OCI-LY1 (cell line): ENCODE measurements around the gene PAM.

Experiments
- H2AFZ ChIP-seq: fragments of 200-600 bp; sonication (generic), shearing (Covaris generic); 2 replicates; pipeline ENCODE4 v1.6.0; 2014; ENCODE audit warnings: antibody characterized with exemption, mild to moderate bottlenecking, low read length
- H3F3A ChIP-seq: fragments of 200-600 bp; sonication (generic), shearing (Covaris generic); 2 replicates; pipeline ENCODE4 v1.6.0; 2014; ENCODE audit warnings: mild to moderate bottlenecking, antibody characterized with exemption, low read length, moderate library complexity; ENCODE audit not compliant: insufficient read depth
- H3K27ac ChIP-seq: fragments of 200-600 bp; sonication (generic); 2 replicates; pipeline ENCODE4 v1.5.1; 2014; ENCODE audit warnings: low read length, mixed run types, mild to moderate bottlenecking, low read depth; ENCODE audit not compliant: poor library complexity, severe bottlenecking
- H3K27me3 ChIP-seq: fragments of 200-600 bp; sonication (generic); 2 replicates; pipeline ENCODE4 v1.6.0; 2014; ENCODE audit warnings: antibody characterized with exemption, mild to moderate bottlenecking, low read length, moderate library complexity; ENCODE audit not compliant: insufficient read depth
- H3K36me3 ChIP-seq: fragments of 200-600 bp; sonication (generic); 2 replicates; pipeline ENCODE4 v1.6.1; 2014; ENCODE audit warnings: mild to moderate bottlenecking, antibody characterized with exemption, low read length, moderate library complexity, mixed read lengths; ENCODE audit not compliant: insufficient read depth
- H3K4me1 ChIP-seq: fragments of 200-600 bp; sonication (generic); 2 replicates; pipeline ENCODE4 v1.5.1; 2014; ENCODE audit warnings: mild to moderate bottlenecking, low read length, moderate library complexity; ENCODE audit not compliant: insufficient read depth, severe bottlenecking
- H3K4me2 ChIP-seq: fragments of 200-600 bp; sonication (generic), shearing (Covaris generic); 2 replicates; pipeline ENCODE4 v1.6.1; 2014; ENCODE audit warnings: low read length
- H3K4me3 ChIP-seq: fragments of 200-600 bp; sonication (generic); 2 replicates; pipeline ENCODE4 v1.5.1; 2014; ENCODE audit warnings: low read length, low read depth, mild to moderate bottlenecking, mixed read lengths; ENCODE audit not compliant: poor library complexity, severe bottlenecking
- H3K79me2 ChIP-seq: fragments of 200-600 bp; shearing (Covaris generic); 2 replicates; pipeline ENCODE4 v1.6.1; 2016; ENCODE audit warnings: mixed run types, low read length, mixed read lengths; ENCODE audit not compliant: insufficient read depth
- H3K9ac ChIP-seq: fragments of 200-600 bp; sonication (generic), shearing (Covaris generic); 2 replicates; pipeline ENCODE4 v1.6.1; 2014; ENCODE audit warnings: mild to moderate bottlenecking, low read length, mixed read lengths
- H3K9me2 ChIP-seq: fragments of 200-600 bp; sonication (generic), shearing (Covaris generic); 2 replicates; pipeline ENCODE4 v1.6.1; 2014; ENCODE audit warnings: low read depth, mild to moderate bottlenecking, low read length, mixed read lengths
- H3K9me3 ChIP-seq: fragments of 200-600 bp; shearing (Covaris generic); 2 replicates; pipeline ENCODE4 v1.6.1; 2014; ENCODE audit warnings: low read length, mixed read lengths
- H4K20me1 ChIP-seq: fragments of 200-600 bp; sonication (generic), shearing (Covaris generic); 2 replicates; pipeline ENCODE4 v1.6.0; 2016; ENCODE audit warnings: mild to moderate bottlenecking, low read length; ENCODE audit not compliant: insufficient read depth
- CTCF ChIP-seq: fragments of 200-600 bp; sonication (generic), shearing (Covaris generic); IDR thresholded peaks from 2 replicates; pipeline ENCODE4 v1.5.1; 2017; ENCODE audit warnings: mild to moderate bottlenecking, antibody characterized with exemption, low read length, moderate library complexity, mixed read lengths
- EZH2 ChIP-seq: fragments of 200-600 bp; sonication (generic), shearing (Covaris generic); IDR thresholded peaks from 2 replicates; pipeline ENCODE4 v1.8.0; 2017; ENCODE audit warnings: borderline replicate concordance, mixed run types, mild to moderate bottlenecking, antibody characterized with exemption, low read length, moderate library complexity, mixed read lengths

PAM gene

GRCh38 chr5:102975457-102976182, 220.5 kb downstream of the PAM start:
- H4K20me1 ChIP-seq, result no peaks in the 10 kb centered on the region
- H3K27ac ChIP-seq, result no peak overlapping the region
- no peaks in the 10 kb centered on the region for H3F3A ChIP-seq
- no peaks in the 10 kb centered on the region for H3K4me1 ChIP-seq
- H2AFZ ChIP-seq, result no peak overlapping the region
- no peaks in the 10 kb centered on the region for H3K9me3 ChIP-seq
- H3K4me3 ChIP-seq, result no peak overlapping the region
- H3K4me2 ChIP-seq, result no peak overlapping the region
- no peak for TF ChIP-seq EZH2
- TF ChIP-seq CTCF, result no peak
- H3K79me2 ChIP-seq, result no peaks in the 10 kb centered on the region
- H3K9me2 ChIP-seq, result no peaks in the 10 kb centered on the region
- H3K9ac ChIP-seq, result no peak overlapping the region
- H3K36me3 ChIP-seq, result no peaks in the 10 kb centered on the region
- no peaks in the 10 kb centered on the region for H3K27me3 ChIP-seq

GRCh38 chr5:102981957-102982635, 227.0 kb downstream of the PAM start:
- no peaks in the 10 kb centered on the region for H4K20me1 ChIP-seq
- no peak for TF ChIP-seq EZH2
- TF ChIP-seq CTCF, result no peak

GRCh38 chr5:102986074-102986473, 231.0 kb downstream of the PAM start:
- no peaks in the 10 kb centered on the region for H3K9me2 ChIP-seq
- H3K4me1 ChIP-seq, result no peaks in the 10 kb centered on the region
- TF ChIP-seq EZH2 (no peak), CTCF (no peak)
- no peak overlapping the region for H3K9ac ChIP-seq
- H3K79me2 ChIP-seq, result no peaks in the 10 kb centered on the region
- no peak overlapping the region for H3K4me2 ChIP-seq
- no peaks in the 10 kb centered on the region for H4K20me1 ChIP-seq
- no peak overlapping the region for H3K27ac ChIP-seq
- 0 out of 2 replicates have a peak, but pooled peaks cover 2% of the 10 kb centered on the region for H3K9me3 ChIP-seq
- H3F3A ChIP-seq, result no peaks in the 10 kb centered on the region
- no peak overlapping the region for H3K4me3 ChIP-seq
- H3K27me3 ChIP-seq, result no peaks in the 10 kb centered on the region
- H3K36me3 ChIP-seq, result no peaks in the 10 kb centered on the region
- H2AFZ ChIP-seq, result no peak overlapping the region

More at GRCh38 chr5:102981957-102982635, 227.0 kb downstream of the PAM start:
- no peaks in the 10 kb centered on the region for H3K9me2 ChIP-seq
- no peak overlapping the region for H2AFZ ChIP-seq
- no peaks in the 10 kb centered on the region for H3K36me3 ChIP-seq
- no peak overlapping the region for H3K4me3 ChIP-seq
- H3K9ac ChIP-seq, result no peak overlapping the region
- H3K27ac ChIP-seq, result no peak overlapping the region
- no peak overlapping the region for H3K4me2 ChIP-seq
- 0 out of 2 replicates have a peak, but pooled peaks cover 2% of the 10 kb centered on the region for H3K9me3 ChIP-seq
- no peaks in the 10 kb centered on the region for H3K4me1 ChIP-seq
- no peaks in the 10 kb centered on the region for H3K27me3 ChIP-seq
- no peaks in the 10 kb centered on the region for H3F3A ChIP-seq
- no peaks in the 10 kb centered on the region for H3K79me2 ChIP-seq
